ENCODE measurements around the gene C3orf70. TPM values are rescaled to one million over a fixed set of nuclear protein-coding genes. Genes with fewer than 3 reads are reported as not detected.

Gene C3orf70
- polyA plus RNA-seq, 4 donors = 0.67 to 5.1 (median 2.9) TPM

- H3K27ac ChIP-seq (ENCODE audit: low read depth in 1 of 3, low read length in 2 of 3) = no peak overlapping the region
- FAIRE-seq (no peak), DNase-seq (no peak)
Observed at GRCh38 chr3:185059766-185060165, 93.1 kb downstream of the C3orf70 start.

GRCh38 chr3:185058796-185059195 lies 94.1 kb downstream of the C3orf70 start:
- Histone ChIP-seq H3K4me1 (ENCODE audit: control insufficient read depth in 3 of 3, insufficient read depth in 2 of 3, low read depth in 1 of 3, low read length in 2 of 3) (no peaks in the 10 kb centered on the region), H3K36me3 (ENCODE audit: control insufficient read depth in 3 of 3, insufficient read depth in 2 of 3, low read depth in 1 of 3, low read length in 3 of 3) (peaks cover 0 to 6% (median 0%) of the 10 kb centered on the region in 3 donors), H3K4me3 (ENCODE audit: low read depth in 1 of 3, low read length in 3 of 3) (no peak overlapping the region), H3K9me3 (ENCODE audit: control insufficient read depth in 2 of 2, insufficient read depth in 1 of 2, low read depth in 1 of 2, low read length in 1 of 2) (peaks cover 0 to 17% of the 10 kb centered on the region in 2 donors), H3K27me3 (ENCODE audit: control insufficient read depth in 3 of 3, insufficient read depth in 3 of 3, low read length in 3 of 3) (no peaks in the 10 kb centered on the region), H3K27ac (ENCODE audit: low read depth in 1 of 3, low read length in 2 of 3) (no peak overlapping the region)
- no peak for FAIRE-seq
- DNase-seq = no peak
- 50 to 55% (median 53%) methylated on average over 2 of the region's 2 CpGs for WGBS, 3 donors

More at GRCh38 chr3:185059766-185060165, 93.1 kb downstream of the C3orf70 start:
- Histone ChIP-seq H3K27me3 (ENCODE audit: control insufficient read depth in 3 of 3, insufficient read depth in 3 of 3, low read length in 3 of 3) (no peaks in the 10 kb centered on the region), H3K36me3 (ENCODE audit: control insufficient read depth in 3 of 3, insufficient read depth in 2 of 3, low read depth in 1 of 3, low read length in 3 of 3) (peaks cover 0 to 6% (median 0%) of the 10 kb centered on the region in 3 donors), H3K4me1 (ENCODE audit: control insufficient read depth in 3 of 3, insufficient read depth in 2 of 3, low read depth in 1 of 3, low read length in 2 of 3) (no peaks in the 10 kb centered on the region), H3K4me3 (ENCODE audit: low read depth in 1 of 3, low read length in 3 of 3) (no peak overlapping the region), H3K9me3 (ENCODE audit: control insufficient read depth in 2 of 2, insufficient read depth in 1 of 2, low read depth in 1 of 2, low read length in 1 of 2) (peaks cover 0 to 17% of the 10 kb centered on the region in 2 donors)
- 65 to 85% (median 77%) methylated on average over 2 of the region's 2 CpGs for WGBS, 3 donors

GRCh38 chr3:185057829-185058228 lies 95.0 kb downstream of the C3orf70 start:
- Histone ChIP-seq H3K27ac (ENCODE audit: low read depth in 1 of 3, low read length in 2 of 3) (no peak overlapping the region), H3K9me3 (ENCODE audit: control insufficient read depth in 2 of 2, insufficient read depth in 1 of 2, low read depth in 1 of 2, low read length in 1 of 2) (peaks cover 0 to 17% of the 10 kb centered on the region in 2 donors), H3K36me3 (ENCODE audit: control insufficient read depth in 3 of 3, insufficient read depth in 2 of 3, low read depth in 1 of 3, low read length in 3 of 3) (peaks cover 0 to 6% (median 0%) of the 10 kb centered on the region in 3 donors), H3K4me3 (ENCODE audit: low read depth in 1 of 3, low read length in 3 of 3) (no peak overlapping the region), H3K27me3 (ENCODE audit: control insufficient read depth in 3 of 3, insufficient read depth in 3 of 3, low read length in 3 of 3) (no peaks in the 10 kb centered on the region), H3K4me1 (ENCODE audit: control insufficient read depth in 3 of 3, insufficient read depth in 2 of 3, low read depth in 1 of 3, low read length in 2 of 3) (no peaks in the 10 kb centered on the region)
- no peak for FAIRE-seq
- WGBS, 3 donors = 83 to 100% (median 96%) methylated on average over 1 of the region's 1 CpG
- no peak for DNase-seq

GRCh38 chr3:185056908-185057307 lies 96.0 kb downstream of the C3orf70 start:
- DNase-seq (no peak), FAIRE-seq (no peak)
- Histone ChIP-seq H3K4me1 (ENCODE audit: control insufficient read depth in 3 of 3, insufficient read depth in 2 of 3, low read depth in 1 of 3, low read length in 2 of 3) (no peaks in the 10 kb centered on the region), H3K4me3 (ENCODE audit: low read depth in 1 of 3, low read length in 3 of 3) (no peak overlapping the region), H3K9me3 (ENCODE audit: control insufficient read depth in 2 of 2, insufficient read depth in 1 of 2, low read depth in 1 of 2, low read length in 1 of 2) (peaks cover 0 to 17% of the 10 kb centered on the region in 2 donors), H3K27me3 (ENCODE audit: control insufficient read depth in 3 of 3, insufficient read depth in 3 of 3, low read length in 3 of 3) (no peaks in the 10 kb centered on the region), H3K36me3 (ENCODE audit: control insufficient read depth in 3 of 3, insufficient read depth in 2 of 3, low read depth in 1 of 3, low read length in 3 of 3) (peaks cover 0 to 14% (median 2%) of the 10 kb centered on the region in 3 donors), H3K27ac (ENCODE audit: low read depth in 1 of 3, low read length in 2 of 3) (no peak overlapping the region)
- 94 to 97% (median 95%) methylated on average over 2 of the region's 2 CpGs for WGBS, 3 donors

DNA sequence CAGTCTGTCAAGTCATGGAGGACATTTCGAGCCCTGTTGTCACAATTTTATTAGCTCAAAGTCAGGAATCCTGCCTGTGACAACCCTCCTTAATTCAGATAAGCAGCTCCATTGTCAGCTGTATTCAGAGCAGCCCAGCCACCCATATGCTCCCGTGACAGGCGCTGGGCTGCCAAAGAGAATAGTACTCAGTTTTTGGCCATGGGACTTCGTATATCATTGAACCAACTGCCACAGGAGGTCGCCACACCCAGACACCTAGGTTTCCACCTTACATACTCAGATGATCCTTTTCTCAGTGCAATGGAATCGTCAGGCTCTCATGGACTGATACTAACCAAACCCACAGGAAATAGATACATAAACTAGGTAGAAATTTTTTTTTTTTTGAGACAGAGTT lies 100.2 kb downstream of the C3orf70 start:
- peaks cover 4 to 52% (median 4%) of the 10 kb centered on the region in 3 donors for H3K36me3 ChIP-seq (ENCODE audit: control insufficient read depth in 3 of 3, insufficient read depth in 2 of 3, low read depth in 1 of 3, low read length in 3 of 3)
- no peaks in the 10 kb centered on the region for H3K27me3 ChIP-seq (ENCODE audit: control insufficient read depth in 3 of 3, insufficient read depth in 3 of 3, low read length in 3 of 3)
- no peak overlapping the region for H3K27ac ChIP-seq (ENCODE audit: low read depth in 1 of 3, low read length in 2 of 3)
- DNase-seq (no peak), FAIRE-seq (no peak)
- 82 to 91% (median 89%) methylated on average over 6 of the region's 6 CpGs for WGBS, 3 donors
- H3K9me3 ChIP-seq (ENCODE audit: control insufficient read depth in 2 of 2, insufficient read depth in 1 of 2, low read depth in 1 of 2, low read length in 1 of 2) = peaks cover 0 to 9% of the 10 kb centered on the region in 2 donors
- peaks cover 0 to 4% (median 0%) of the 10 kb centered on the region in 3 donors for H3K4me1 ChIP-seq (ENCODE audit: control insufficient read depth in 3 of 3, insufficient read depth in 2 of 3, low read depth in 1 of 3, low read length in 2 of 3)
- no peak overlapping the region for H3K4me3 ChIP-seq (ENCODE audit: low read depth in 1 of 3, low read length in 3 of 3)

DNA sequence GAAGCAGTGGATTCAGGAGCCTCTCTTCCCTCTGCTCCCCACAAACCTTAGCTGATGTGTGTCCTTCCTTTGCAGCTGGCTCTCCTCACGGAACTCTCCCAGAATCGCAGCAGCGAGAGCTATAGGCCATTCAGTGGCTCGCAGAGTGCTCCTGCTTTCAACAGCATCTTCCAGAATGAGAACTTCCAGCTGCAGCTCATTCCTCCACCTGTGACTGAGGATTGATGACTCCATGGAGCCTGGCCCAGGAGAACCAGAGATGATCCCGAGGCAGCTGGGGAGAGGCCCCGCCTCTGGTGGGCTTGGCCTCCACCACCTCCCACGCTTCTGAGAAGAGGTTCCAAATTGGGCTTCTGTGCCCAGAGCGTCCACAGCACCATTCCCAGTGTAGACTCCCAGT lies 101.1 kb downstream of the C3orf70 start:
- 82 to 97% (median 87%) methylated on average over 8 of the region's 8 CpGs for WGBS, 3 donors
- peaks cover 4 to 52% (median 4%) of the 10 kb centered on the region in 3 donors for H3K36me3 ChIP-seq (ENCODE audit: control insufficient read depth in 3 of 3, insufficient read depth in 2 of 3, low read depth in 1 of 3, low read length in 3 of 3)

DNA sequence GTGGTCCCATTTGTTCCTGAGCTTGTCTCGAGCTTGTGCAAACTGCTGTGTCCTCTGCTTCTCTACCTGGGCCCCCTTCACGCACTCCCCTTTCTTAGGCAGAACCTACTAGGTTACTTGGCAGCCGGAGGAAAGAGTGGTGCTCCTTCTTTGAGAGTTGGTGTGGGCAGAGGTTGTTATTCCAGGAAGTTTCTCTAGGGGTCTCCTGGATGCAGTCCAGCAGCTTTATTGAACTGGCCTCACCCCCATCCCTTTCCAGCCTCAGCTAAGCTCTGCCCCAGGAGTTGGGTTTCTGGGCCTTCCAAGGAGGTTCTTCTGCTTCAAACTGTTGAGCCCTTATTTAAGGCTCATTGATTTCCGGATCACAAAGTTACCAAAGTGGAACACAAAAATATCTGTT lies 103.2 kb downstream of the C3orf70 start:
- no peak for DNase-seq
- WGBS, 3 donors = 92 to 97% (median 96%) methylated on average over 4 of the region's 4 CpGs
- Histone ChIP-seq H3K9me3 (ENCODE audit: control insufficient read depth in 2 of 2, insufficient read depth in 1 of 2, low read depth in 1 of 2, low read length in 1 of 2) (no peaks in the 10 kb centered on the region), H3K27ac (ENCODE audit: low read depth in 1 of 3, low read length in 2 of 3) (no peak overlapping the region), H3K4me1 (ENCODE audit: control insufficient read depth in 3 of 3, insufficient read depth in 2 of 3, low read depth in 1 of 3, low read length in 2 of 3) (peaks cover 1 to 28% (median 11%) of the 10 kb centered on the region in 3 donors), H3K4me3 (ENCODE audit: low read depth in 1 of 3, low read length in 3 of 3) (no peak overlapping the region), H3K36me3 (ENCODE audit: control insufficient read depth in 3 of 3, insufficient read depth in 2 of 3, low read depth in 1 of 3, low read length in 3 of 3) (peaks cover 4 to 47% (median 4%) of the 10 kb centered on the region in 3 donors), H3K27me3 (ENCODE audit: control insufficient read depth in 3 of 3, insufficient read depth in 3 of 3, low read length in 3 of 3) (no peaks in the 10 kb centered on the region)
- FAIRE-seq = no peak

More for the DNA sequence above, 101.1 kb downstream of the C3orf70 start:
- H3K4me1 ChIP-seq (ENCODE audit: control insufficient read depth in 3 of 3, insufficient read depth in 2 of 3, low read depth in 1 of 3, low read length in 2 of 3) = peaks cover 0 to 13% (median 5%) of the 10 kb centered on the region in 3 donors
- no peak overlapping the region for H3K27ac ChIP-seq (ENCODE audit: low read depth in 1 of 3, low read length in 2 of 3)
- peaks cover 0 to 5% of the 10 kb centered on the region in 2 donors for H3K9me3 ChIP-seq (ENCODE audit: control insufficient read depth in 2 of 2, insufficient read depth in 1 of 2, low read depth in 1 of 2, low read length in 1 of 2)
- no peak overlapping the region for H3K4me3 ChIP-seq (ENCODE audit: low read depth in 1 of 3, low read length in 3 of 3)
- DNase-seq = no peak
- FAIRE-seq = no peak
- H3K27me3 ChIP-seq (ENCODE audit: control insufficient read depth in 3 of 3, insufficient read depth in 3 of 3, low read length in 3 of 3) = no peaks in the 10 kb centered on the region

GRCh38 chr3:185046603-185047002 lies 106.3 kb downstream of the C3orf70 start:
- DNase-seq (peak; percentile 42 to 83), FAIRE-seq (no peak)
- Histone ChIP-seq H3K27me3 (ENCODE audit: control insufficient read depth in 3 of 3, insufficient read depth in 3 of 3, low read length in 3 of 3) (no peaks in the 10 kb centered on the region), H3K36me3 (ENCODE audit: control insufficient read depth in 3 of 3, insufficient read depth in 2 of 3, low read depth in 1 of 3, low read length in 3 of 3) (peaks cover 0 to 37% (median 4%) of the 10 kb centered on the region in 3 donors), H3K27ac (ENCODE audit: low read depth in 1 of 3, low read length in 2 of 3) (peak overlapping the region in 2 of 3 donors; percentile 81 to 83), H3K4me3 (ENCODE audit: low read depth in 1 of 3, low read length in 3 of 3) (no peak overlapping the region), H3K4me1 (ENCODE audit: control insufficient read depth in 3 of 3, insufficient read depth in 2 of 3, low read depth in 1 of 3, low read length in 2 of 3) (peaks cover 1 to 34% (median 11%) of the 10 kb centered on the region in 3 donors), H3K9me3 (ENCODE audit: control insufficient read depth in 2 of 2, insufficient read depth in 1 of 2, low read depth in 1 of 2, low read length in 1 of 2) (no peaks in the 10 kb centered on the region)
- 29 to 58% (median 49%) methylated on average over 4 of the region's 4 CpGs for WGBS, 3 donors

GRCh38 chr3:185046164-185046515 lies 106.7 kb downstream of the C3orf70 start:
- Histone ChIP-seq H3K27ac (ENCODE audit: low read depth in 1 of 3, low read length in 2 of 3) (peak overlapping the region in 2 of 3 donors; percentile 81 to 83), H3K4me1 (ENCODE audit: control insufficient read depth in 3 of 3, insufficient read depth in 2 of 3, low read depth in 1 of 3, low read length in 2 of 3) (peaks cover 1 to 34% (median 11%) of the 10 kb centered on the region in 3 donors), H3K4me3 (ENCODE audit: low read depth in 1 of 3, low read length in 3 of 3) (no peak overlapping the region), H3K9me3 (ENCODE audit: control insufficient read depth in 2 of 2, insufficient read depth in 1 of 2, low read depth in 1 of 2, low read length in 1 of 2) (no peaks in the 10 kb centered on the region), H3K27me3 (ENCODE audit: control insufficient read depth in 3 of 3, insufficient read depth in 3 of 3, low read length in 3 of 3) (no peaks in the 10 kb centered on the region), H3K36me3 (ENCODE audit: control insufficient read depth in 3 of 3, insufficient read depth in 2 of 3, low read depth in 1 of 3, low read length in 3 of 3) (peaks cover 0 to 34% (median 4%) of the 10 kb centered on the region in 3 donors)
- peak in 1 of 2 donors; percentile 45 for DNase-seq
- WGBS, 3 donors = 5 to 43% (median 14%) methylated on average over 1 of the region's 1 CpG
- no peak for FAIRE-seq

Measured in small intestine (tissue), 7 donors.